ENCODE measurements around the gene TMEM82. TPM values are rescaled to one million over a fixed set of nuclear protein-coding genes. Genes with fewer than 3 reads are reported as not detected.

Gene TMEM82
- total and polyA plus RNA-seq, 8 donors: 0.10 to 4.9 (median 1.5) TPM; not detected in 4

DNA sequence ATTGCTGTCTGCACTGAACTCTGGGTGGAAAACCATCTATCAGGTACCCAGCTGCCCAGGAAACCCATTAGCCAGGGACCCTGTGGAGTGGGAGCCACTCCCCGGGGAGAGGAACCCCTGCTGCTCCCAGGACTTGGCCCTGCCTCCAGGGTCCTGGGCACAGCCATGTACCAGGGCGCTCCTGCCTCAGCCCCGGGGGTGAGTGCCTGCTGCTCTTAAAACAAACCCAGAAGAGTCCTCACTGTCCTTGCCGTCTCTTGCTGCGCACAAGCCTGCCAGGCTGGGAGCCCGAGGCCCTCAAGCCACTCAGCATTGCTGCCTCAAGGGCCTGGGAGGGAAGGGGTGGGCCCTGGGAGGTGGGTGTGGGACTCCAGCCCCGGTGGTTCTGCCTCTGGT is 9.6 kb upstream of the TMEM82 start:
- TF ChIP-seq EP300 (IDR thresholded peaks at IDR 0.05): no peak
- no peak for TF ChIP-seq POLR2A (IDR thresholded peaks at IDR 0.05)
- TF ChIP-seq POLR2AphosphoS5 (IDR thresholded peaks at IDR 0.05): no peak
- TF ChIP-seq, protein P1, sequence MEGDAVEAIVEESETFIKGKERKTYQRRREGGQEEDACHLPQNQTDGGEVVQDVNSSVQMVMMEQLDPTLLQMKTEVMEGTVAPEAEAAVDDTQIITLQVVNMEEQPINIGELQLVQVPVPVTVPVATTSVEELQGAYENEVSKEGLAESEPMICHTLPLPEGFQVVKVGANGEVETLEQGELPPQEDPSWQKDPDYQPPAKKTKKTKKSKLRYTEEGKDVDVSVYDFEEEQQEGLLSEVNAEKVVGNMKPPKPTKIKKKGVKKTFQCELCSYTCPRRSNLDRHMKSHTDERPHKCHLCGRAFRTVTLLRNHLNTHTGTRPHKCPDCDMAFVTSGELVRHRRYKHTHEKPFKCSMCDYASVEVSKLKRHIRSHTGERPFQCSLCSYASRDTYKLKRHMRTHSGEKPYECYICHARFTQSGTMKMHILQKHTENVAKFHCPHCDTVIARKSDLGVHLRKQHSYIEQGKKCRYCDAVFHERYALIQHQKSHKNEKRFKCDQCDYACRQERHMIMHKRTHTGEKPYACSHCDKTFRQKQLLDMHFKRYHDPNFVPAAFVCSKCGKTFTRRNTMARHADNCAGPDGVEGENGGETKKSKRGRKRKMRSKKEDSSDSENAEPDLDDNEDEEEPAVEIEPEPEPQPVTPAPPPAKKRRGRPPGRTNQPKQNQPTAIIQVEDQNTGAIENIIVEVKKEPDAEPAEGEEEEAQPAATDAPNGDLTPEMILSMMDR (IDR thresholded peaks at IDR 0.05): no peak
- no peaks in the 10 kb centered on the region for H3K9me3 ChIP-seq
- no peaks in the 10 kb centered on the region for H3K27me3 ChIP-seq
- H3K36me3 ChIP-seq: peaks cover 72 to 82% (median 75%) of the 10 kb centered on the region in 4 donors
- 75 to 87% (median 82%) methylated on average over 4 to 7 of the region's 7 CpGs for WGBS, 5 donors
- DNase-seq: no peak
- intact Hi-C loops (cut with DNase I; ENCODE audit: low total_unique reads): no loop called here
- H3K27ac ChIP-seq: no peak overlapping the region
- H3K4me1 ChIP-seq: peaks cover 24 to 36% (median 31%) of the 10 kb centered on the region in 4 donors
- no peak overlapping the region for H3K4me3 ChIP-seq

DNA sequence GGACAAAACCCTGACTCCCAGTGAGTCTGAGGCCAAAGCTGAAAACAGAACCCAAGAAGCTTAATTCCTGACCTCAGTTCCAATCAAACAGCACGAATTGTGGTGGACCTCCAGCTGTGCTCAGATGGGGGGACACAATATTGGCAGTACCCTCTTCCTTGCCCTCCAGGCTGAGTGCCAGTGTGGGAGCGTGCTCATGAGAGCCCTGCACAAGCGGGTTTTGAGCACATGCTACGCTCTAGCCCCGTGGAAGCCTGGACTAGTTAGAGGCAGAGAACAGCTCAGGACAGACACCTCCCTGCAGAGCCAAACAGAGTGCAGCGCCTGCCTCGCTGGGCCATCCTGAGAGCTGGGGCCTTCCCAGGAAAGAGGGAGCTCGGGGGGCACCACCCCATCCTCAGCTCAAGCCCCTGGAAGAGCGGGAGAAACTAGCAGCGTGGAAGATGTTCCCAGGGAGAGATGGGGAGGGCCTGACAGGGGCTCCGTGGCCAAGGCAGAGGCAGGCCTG is 9.0 kb upstream of the TMEM82 start:
- intact Hi-C loops (cut with DNase I; ENCODE audit: low total_unique reads): no loop called here
- Histone ChIP-seq H3K27ac (no peak overlapping the region), H3K9me3 (no peaks in the 10 kb centered on the region), H3K27me3 (no peaks in the 10 kb centered on the region), H3K36me3 (peaks cover 68 to 76% (median 69%) of the 10 kb centered on the region in 4 donors), H3K4me3 (no peak overlapping the region), H3K4me1 (peaks cover 24 to 37% (median 36%) of the 10 kb centered on the region in 4 donors)
- TF ChIP-seq EP300 (IDR thresholded peaks at IDR 0.05) (no peak), POLR2A (IDR thresholded peaks at IDR 0.05) (no peak), POLR2AphosphoS5 (IDR thresholded peaks at IDR 0.05) (no peak)
- TF ChIP-seq, protein P1 (IDR thresholded peaks at IDR 0.05): no peak
- WGBS, 5 donors: 83 to 90% (median 86%) methylated on average over 10 to 11 of the region's 11 CpGs
- no peak for DNase-seq

DNA sequence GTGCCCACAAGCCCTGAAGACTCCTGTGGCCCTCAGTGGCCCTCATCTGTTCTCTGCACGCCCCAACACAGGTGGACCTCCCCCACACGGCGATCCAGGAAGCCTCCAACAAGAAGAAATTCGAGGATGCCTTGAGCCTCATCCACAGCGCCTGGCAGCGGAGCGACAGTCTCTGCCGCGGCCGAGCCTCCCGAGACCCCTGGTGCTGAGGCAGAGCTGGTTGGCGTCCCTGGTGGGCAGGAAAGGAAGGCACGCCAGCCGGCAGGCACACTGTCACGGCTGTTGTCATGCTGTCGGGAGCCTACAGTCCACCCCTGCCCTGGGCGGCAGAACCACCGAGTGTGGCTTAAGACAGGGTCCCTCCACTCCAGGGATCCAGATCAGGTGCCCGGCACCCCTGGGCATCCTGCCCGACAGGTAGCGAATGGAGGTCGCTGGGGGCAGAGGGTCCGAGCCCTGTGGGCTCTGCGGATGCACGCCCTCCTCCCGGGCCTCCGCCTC is 8.5 kb upstream of the TMEM82 start:
- Histone ChIP-seq H3K9me3 (no peaks in the 10 kb centered on the region), H3K4me3 (no peak overlapping the region), H3K36me3 (peaks cover 63 to 71% (median 64%) of the 10 kb centered on the region in 4 donors), H3K27me3 (no peaks in the 10 kb centered on the region), H3K4me1 (peaks cover 24 to 38% (median 36%) of the 10 kb centered on the region in 4 donors), H3K27ac (peak overlapping the region in 1 of 5 donors; percentile 93)
- DNase-seq: no peak
- TF ChIP-seq POLR2A (IDR thresholded peaks at IDR 0.05) (no peak), POLR2AphosphoS5 (IDR thresholded peaks at IDR 0.05) (no peak), EP300 (IDR thresholded peaks at IDR 0.05) (no peak)
- TF ChIP-seq, protein P1 (IDR thresholded peaks at IDR 0.05): no peak
- 89 to 95% (median 93%) methylated on average over 14 to 27 of the region's 27 CpGs for WGBS, 5 donors
- intact Hi-C loops (cut with DNase I; ENCODE audit: low total_unique reads): no loop called here

DNA sequence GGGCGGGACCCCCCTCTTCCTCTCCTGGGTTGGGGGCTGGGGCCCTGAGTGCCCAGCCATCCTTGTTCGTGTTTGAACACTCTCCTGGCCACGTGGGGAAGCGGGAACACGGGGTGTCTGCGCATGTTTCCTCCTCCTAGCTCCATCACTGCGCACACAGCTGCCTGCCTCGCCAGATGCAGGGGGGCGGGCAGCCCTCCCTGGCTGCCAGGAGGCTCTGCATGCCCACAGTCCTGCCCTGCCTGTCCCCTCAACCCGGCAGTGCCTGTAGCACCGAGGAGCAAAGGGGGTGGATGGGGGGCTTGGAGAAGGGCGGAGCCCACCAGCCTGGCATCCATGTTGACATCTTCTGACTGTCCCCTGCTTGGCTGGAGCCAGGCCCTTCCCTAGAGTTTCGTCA is 8.0 kb upstream of the TMEM82 start:
- H3K27me3 ChIP-seq: no peaks in the 10 kb centered on the region
- no peak overlapping the region for H3K4me3 ChIP-seq
- intact Hi-C loops (cut with DNase I; ENCODE audit: low total_unique reads): no loop called here
- WGBS, 5 donors: 78 to 87% (median 79%) methylated on average over 10 to 13 of the region's 13 CpGs
- DNase-seq: no peak
- H3K4me1 ChIP-seq: peaks cover 24 to 38% (median 36%) of the 10 kb centered on the region in 4 donors
- H3K36me3 ChIP-seq: peaks cover 57 to 66% (median 62%) of the 10 kb centered on the region in 4 donors
- no peaks in the 10 kb centered on the region for H3K9me3 ChIP-seq
- peak overlapping the region in 2 of 5 donors; percentile 87 to 93 for H3K27ac ChIP-seq
- no peak for TF ChIP-seq POLR2A (IDR thresholded peaks at IDR 0.05)
- TF ChIP-seq POLR2AphosphoS5 (IDR thresholded peaks at IDR 0.05): no peak

DNA sequence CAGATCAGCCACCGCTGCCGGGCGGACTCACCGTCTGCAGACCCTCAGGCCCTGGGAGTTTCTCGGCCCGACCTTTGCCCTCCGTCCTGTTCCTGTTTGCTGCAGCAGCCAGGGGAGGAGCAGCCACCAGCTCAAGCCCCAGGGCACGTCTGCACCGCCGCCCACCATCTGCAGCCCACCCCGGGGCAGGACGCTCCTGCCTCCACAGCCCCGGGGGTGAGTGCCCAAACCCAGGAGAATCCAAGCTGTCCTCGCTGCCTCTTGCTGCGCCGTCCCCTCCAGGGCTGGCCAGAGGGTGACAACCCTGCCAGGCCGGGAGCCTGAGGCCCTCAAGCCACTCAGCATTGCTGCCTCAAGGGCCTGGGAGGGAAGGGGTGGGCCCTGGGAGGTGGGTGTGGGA is 7.4 kb upstream of the TMEM82 start:
- H3K27me3 ChIP-seq: no peaks in the 10 kb centered on the region
- no peak for DNase-seq
- H3K4me1 ChIP-seq: peaks cover 24 to 38% (median 36%) of the 10 kb centered on the region in 4 donors
- TF ChIP-seq POLR2AphosphoS5 (IDR thresholded peaks at IDR 0.05) (no peak), POLR2A (IDR thresholded peaks at IDR 0.05) (no peak), EP300 (IDR thresholded peaks at IDR 0.05) (no peak)
- TF ChIP-seq, protein P1 (IDR thresholded peaks at IDR 0.05): no peak
- H3K4me3 ChIP-seq: no peak overlapping the region
- WGBS, 5 donors: 61 to 72% (median 64%) methylated on average over 7 to 17 of the region's 17 CpGs
- no peaks in the 10 kb centered on the region for H3K9me3 ChIP-seq
- H3K36me3 ChIP-seq: peaks cover 51 to 61% (median 58%) of the 10 kb centered on the region in 4 donors
- intact Hi-C loops (cut with DNase I; ENCODE audit: low total_unique reads): no loop called here
- peak overlapping the region; percentile 67 to 93 (median 80) for H3K27ac ChIP-seq

Data from stomach (tissue), 9 donors.